Brain microvascular endothelial cell (primary cell): Measurements from ENCODE around the gene OPN5.

ENCODE experiments used
- DNase-seq: peaks from one replicate; pipeline ENCODE4 v3.0.0-alpha.2; 2020
- H3K27ac ChIP-seq: fragments of 250-450 bp; sonication (Bioruptor Pico); 2 replicates; pipeline ENCODE4 v1.5.1; 2020; ENCODE audit warnings: mild to moderate bottlenecking, moderate library complexity
- H3K27me3 ChIP-seq: fragments of 250-450 bp; sonication (Bioruptor Pico); replicated peaks from 2 replicates; pipeline ENCODE4 v1.5.1; 2020; ENCODE audit warnings: mild to moderate bottlenecking
- H3K36me3 ChIP-seq: fragments of 250-450 bp; sonication (Bioruptor Pico); replicated peaks from 2 replicates; pipeline ENCODE4 v1.5.1; 2020; ENCODE audit warnings: mild to moderate bottlenecking
- H3K4me3 ChIP-seq: 2 replicates; pipeline ENCODE4 v1.5.1; 2011; ENCODE audit warnings: low read depth, mild to moderate bottlenecking, control low read depth, low read length, moderate library complexity
- in situ Hi-C: cut with HindIII; loops from 2 replicates; pipeline ENCODE4 v1.10.0; 2017; ENCODE audit warnings: low sequenced_read_pairs, low pct_ligation_motif_present
- TF ChIP-seq, protein P1 (sequence below): IDR thresholded peaks from 2 replicates; pipeline ENCODE4 v1.5.1; 2011; ENCODE audit warnings: low read depth, mild to moderate bottlenecking, moderate library complexity, low read length, control low read depth, inconsistent platforms; ENCODE audit errors: missing control alignments

OPN5 gene

GRCh38 chr6:47759364-47759763, 22.5 kb upstream of the OPN5 start:
- no peak for DNase-seq

GRCh38 chr6:47762502-47762901, 19.3 kb upstream of the OPN5 start:
- no peak for DNase-seq
- Histone ChIP-seq H3K27ac (no peak overlapping the region), H3K4me3 (no peak overlapping the region), H3K36me3 (no peaks in the 10 kb centered on the region), H3K27me3 (no peaks in the 10 kb centered on the region)
- in situ Hi-C loops, result no loop called here
- TF ChIP-seq, protein P1, sequence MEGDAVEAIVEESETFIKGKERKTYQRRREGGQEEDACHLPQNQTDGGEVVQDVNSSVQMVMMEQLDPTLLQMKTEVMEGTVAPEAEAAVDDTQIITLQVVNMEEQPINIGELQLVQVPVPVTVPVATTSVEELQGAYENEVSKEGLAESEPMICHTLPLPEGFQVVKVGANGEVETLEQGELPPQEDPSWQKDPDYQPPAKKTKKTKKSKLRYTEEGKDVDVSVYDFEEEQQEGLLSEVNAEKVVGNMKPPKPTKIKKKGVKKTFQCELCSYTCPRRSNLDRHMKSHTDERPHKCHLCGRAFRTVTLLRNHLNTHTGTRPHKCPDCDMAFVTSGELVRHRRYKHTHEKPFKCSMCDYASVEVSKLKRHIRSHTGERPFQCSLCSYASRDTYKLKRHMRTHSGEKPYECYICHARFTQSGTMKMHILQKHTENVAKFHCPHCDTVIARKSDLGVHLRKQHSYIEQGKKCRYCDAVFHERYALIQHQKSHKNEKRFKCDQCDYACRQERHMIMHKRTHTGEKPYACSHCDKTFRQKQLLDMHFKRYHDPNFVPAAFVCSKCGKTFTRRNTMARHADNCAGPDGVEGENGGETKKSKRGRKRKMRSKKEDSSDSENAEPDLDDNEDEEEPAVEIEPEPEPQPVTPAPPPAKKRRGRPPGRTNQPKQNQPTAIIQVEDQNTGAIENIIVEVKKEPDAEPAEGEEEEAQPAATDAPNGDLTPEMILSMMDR, result no peak

More at GRCh38 chr6:47759364-47759763, 22.5 kb upstream of the OPN5 start:
- Histone ChIP-seq H3K27ac (no peak overlapping the region), H3K36me3 (no peaks in the 10 kb centered on the region), H3K4me3 (no peak overlapping the region), H3K27me3 (no peaks in the 10 kb centered on the region)
- TF ChIP-seq, protein P1, result no peak
- in situ Hi-C loops, result no loop called here

- H3K4me3 ChIP-seq, result no peak overlapping the region
- no peaks in the 10 kb centered on the region for H3K36me3 ChIP-seq
- no peak overlapping the region for H3K27ac ChIP-seq
- TF ChIP-seq, protein P1, result no peak
- DNase-seq, result no peak
- in situ Hi-C loops, result no loop called here
- H3K27me3 ChIP-seq, result no peaks in the 10 kb centered on the region
These were observed 15.4 kb upstream of the OPN5 start for GRCh38 chr6:47766445-47766844.

DNA sequence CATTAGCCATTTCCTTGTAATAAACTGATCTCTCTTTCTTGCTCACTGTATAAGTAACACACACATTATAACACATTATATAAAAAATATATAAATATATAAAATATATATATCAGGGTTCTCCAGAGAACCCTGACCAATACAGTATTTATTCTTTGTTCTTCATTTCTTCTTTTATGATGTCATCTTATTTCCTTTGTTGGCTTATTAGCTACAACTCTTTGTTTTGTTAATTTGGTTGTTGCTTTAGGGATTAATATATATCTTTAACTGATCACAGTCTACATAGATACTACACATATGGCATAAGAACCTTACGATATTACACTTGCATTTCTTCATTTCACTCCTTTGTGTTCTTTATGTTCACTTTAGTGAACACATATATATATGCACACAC, 14.7 kb upstream of the OPN5 start:
- no peak for DNase-seq
- Histone ChIP-seq H3K27me3 (no peaks in the 10 kb centered on the region), H3K36me3 (no peaks in the 10 kb centered on the region), H3K4me3 (no peak overlapping the region), H3K27ac (no peak overlapping the region)
- TF ChIP-seq, protein P1, result no peak
- in situ Hi-C loops, result no loop called here

- no peak for DNase-seq
- Histone ChIP-seq H3K27ac (no peak overlapping the region), H3K27me3 (no peaks in the 10 kb centered on the region), H3K36me3 (no peaks in the 10 kb centered on the region), H3K4me3 (no peak overlapping the region)
- TF ChIP-seq, protein P1, result no peak
- in situ Hi-C loops, result no loop called here
These were observed 11.8 kb upstream of the OPN5 start for GRCh38 chr6:47769982-47770381.

DNA sequence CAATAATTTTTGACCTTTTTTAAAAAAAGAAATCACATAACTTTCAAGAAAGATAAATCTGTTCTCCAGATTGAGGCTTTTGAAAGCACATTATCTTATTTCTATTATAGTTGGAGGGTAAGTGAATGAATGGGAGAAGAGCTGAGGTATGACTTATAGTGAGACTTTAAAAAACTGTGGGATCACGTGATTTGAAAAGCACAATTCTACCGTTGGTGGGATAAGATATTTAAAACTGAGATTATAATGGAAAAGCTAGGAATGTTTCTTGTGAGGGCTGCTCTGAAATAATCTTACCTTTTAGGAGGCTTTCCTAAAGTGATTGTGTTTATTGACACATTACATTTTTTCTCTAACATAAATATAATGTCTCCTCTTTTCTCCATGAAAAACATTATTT, 9.5 kb upstream of the OPN5 start:
- Histone ChIP-seq H3K36me3 (no peaks in the 10 kb centered on the region), H3K27ac (no peak overlapping the region), H3K4me3 (no peak overlapping the region), H3K27me3 (no peaks in the 10 kb centered on the region)
- no peak for DNase-seq
- TF ChIP-seq, protein P1, result no peak
- in situ Hi-C loops, result no loop called here
